Mesenchymal stem cell (in vitro differentiated cells and primary cell): Measurements from ENCODE around the gene PRKACA.
A peak's percentile ranks its signal among the peaks of the same experiment; 100 is the strongest.

ENCODE experiments used
- DNase-seq: peaks from one replicate; pipeline ENCODE4 v3.0.0-alpha.2; 2013
- H2AFZ ChIP-seq: one replicate; pipeline ENCODE4 v1.6.1; 2013; ENCODE audit warnings: low read depth, mild to moderate bottlenecking, control low read depth, inconsistent platforms, low read length, moderate library complexity
- H2AK5ac ChIP-seq: 2 replicates; pipeline ENCODE4 v1.6.1; 2013; ENCODE audit warnings: low read length, moderate library complexity, mild to moderate bottlenecking, inconsistent platforms; ENCODE audit not compliant: severe bottlenecking
- H2BK120ac ChIP-seq: one replicate; pipeline ENCODE4 v1.6.1; 2013; ENCODE audit warnings: low read depth, mild to moderate bottlenecking, inconsistent platforms, low read length, moderate library complexity
- H2BK12ac ChIP-seq, 2 experiments: one replicate each; pipeline ENCODE4 v1.6.1; 2013; ENCODE audit warnings: inconsistent platforms in 2 of 2, low read length in 2 of 2, mild to moderate bottlenecking in 2 of 2, moderate library complexity in 2 of 2, control low read depth in 1 of 2
- H2BK15ac ChIP-seq: one replicate; pipeline ENCODE4 v1.6.1; 2013; ENCODE audit warnings: mild to moderate bottlenecking, low read depth, inconsistent platforms; ENCODE audit not compliant: poor library complexity, severe bottlenecking
- H2BK5ac ChIP-seq: 2 replicates; pipeline ENCODE4 v1.6.1; 2013; ENCODE audit warnings: low read depth, mild to moderate bottlenecking, low read length, control low read depth, inconsistent platforms; ENCODE audit not compliant: poor library complexity, severe bottlenecking
- H3K14ac ChIP-seq, 2 experiments: one replicate each; pipeline ENCODE4 v1.6.1; 2013; ENCODE audit warnings: inconsistent platforms in 2 of 2, low read length in 2 of 2, control low read depth in 1 of 2, mild to moderate bottlenecking in 1 of 2, moderate library complexity in 1 of 2
- H3K18ac ChIP-seq, 2 experiments: one replicate each; pipeline ENCODE4 v1.6.1; 2013; ENCODE audit warnings: inconsistent platforms in 2 of 2, low read length in 2 of 2, control low read depth in 1 of 2, low read depth in 1 of 2, mild to moderate bottlenecking in 1 of 2
- H3K23ac ChIP-seq, 2 experiments: one replicate each; pipeline ENCODE4 v1.6.1; 2013; ENCODE audit warnings: inconsistent platforms in 2 of 2, low read length in 2 of 2, mild to moderate bottlenecking in 2 of 2, moderate library complexity in 2 of 2, control low read depth in 1 of 2
- H3K27ac ChIP-seq: 2 replicates; pipeline ENCODE4 v1.5.1; 2013; ENCODE audit warnings: mild to moderate bottlenecking, moderate library complexity, low read length, control low read depth, inconsistent platforms; ENCODE audit not compliant: poor library complexity, severe bottlenecking
- H3K27me3 ChIP-seq, 2 experiments: 2 replicates each; pipeline versions ENCODE4 v1.6.1 to v1.7.0; 2013; ENCODE audit warnings: low read length in 2 of 2, mild to moderate bottlenecking in 2 of 2, moderate library complexity in 2 of 2, control low read depth in 1 of 2, inconsistent platforms in 1 of 2; ENCODE audit not compliant: control insufficient read depth in 1 of 2, insufficient read depth in 1 of 2
- H3K36me3 ChIP-seq, 2 experiments: 2 replicates each; pipeline versions ENCODE4 v1.6.1 to v1.7.0; 2013; ENCODE audit warnings: low read length in 2 of 2, control low read depth in 1 of 2, inconsistent platforms in 1 of 2, low read depth in 1 of 2, mild to moderate bottlenecking in 1 of 2; ENCODE audit not compliant: insufficient read depth in 2 of 2, control insufficient read depth in 1 of 2
- H3K4ac ChIP-seq, 2 experiments: one replicate each; pipeline ENCODE4 v1.6.1; 2013; ENCODE audit warnings: inconsistent platforms in 2 of 2, low read length in 2 of 2, mild to moderate bottlenecking in 2 of 2, moderate library complexity in 2 of 2, control low read depth in 1 of 2, low read depth in 1 of 2
- H3K4me1 ChIP-seq: 2 replicates; pipeline ENCODE4 v1.6.1; 2013; ENCODE audit warnings: low read depth, low read length, control low read depth; ENCODE audit not compliant: control insufficient read depth, insufficient read depth
- H3K4me2 ChIP-seq: 2 replicates; pipeline ENCODE4 v1.6.1; 2013; ENCODE audit warnings: low read length, mild to moderate bottlenecking, inconsistent platforms; ENCODE audit not compliant: poor library complexity, severe bottlenecking
- H3K4me3 ChIP-seq, 2 experiments: 2 replicates each; pipeline versions ENCODE4 v1.5.1 to v1.7.0; 2013; ENCODE audit warnings: low read length in 2 of 2, mild to moderate bottlenecking in 2 of 2, control low read depth in 1 of 2, low read depth in 1 of 2; ENCODE audit not compliant: insufficient read depth in 1 of 2
- H3K79me1 ChIP-seq: replicated peaks from 2 replicates; pipeline ENCODE4 v1.6.1; 2013; ENCODE audit warnings: mild to moderate bottlenecking, control low read depth, low read length, inconsistent platforms; ENCODE audit not compliant: poor library complexity, severe bottlenecking
- H3K9ac ChIP-seq: 2 replicates; pipeline ENCODE4 v1.7.0; 2013; ENCODE audit warnings: mild to moderate bottlenecking, low read length, moderate library complexity
- H3K9me3 ChIP-seq: 2 replicates; pipeline ENCODE4 v1.7.0; 2013; ENCODE audit warnings: mild to moderate bottlenecking, low read length; ENCODE audit not compliant: control insufficient read depth
- H4K8ac ChIP-seq: one replicate; pipeline ENCODE4 v1.6.1; 2013; ENCODE audit warnings: inconsistent platforms, mild to moderate bottlenecking, low read length, moderate library complexity
- H4K91ac ChIP-seq: one replicate; pipeline ENCODE4 v1.6.1; 2013; ENCODE audit warnings: mild to moderate bottlenecking, low read length, inconsistent platforms
- WGBS: methylation state at CpG from one replicate; pipeline ENCODE4 v1.1.7; 2013; ENCODE audit warnings: mixed read lengths; 5-methylcytosine and 5-hydroxymethylcytosine counted together

Gene PRKACA

DNA sequence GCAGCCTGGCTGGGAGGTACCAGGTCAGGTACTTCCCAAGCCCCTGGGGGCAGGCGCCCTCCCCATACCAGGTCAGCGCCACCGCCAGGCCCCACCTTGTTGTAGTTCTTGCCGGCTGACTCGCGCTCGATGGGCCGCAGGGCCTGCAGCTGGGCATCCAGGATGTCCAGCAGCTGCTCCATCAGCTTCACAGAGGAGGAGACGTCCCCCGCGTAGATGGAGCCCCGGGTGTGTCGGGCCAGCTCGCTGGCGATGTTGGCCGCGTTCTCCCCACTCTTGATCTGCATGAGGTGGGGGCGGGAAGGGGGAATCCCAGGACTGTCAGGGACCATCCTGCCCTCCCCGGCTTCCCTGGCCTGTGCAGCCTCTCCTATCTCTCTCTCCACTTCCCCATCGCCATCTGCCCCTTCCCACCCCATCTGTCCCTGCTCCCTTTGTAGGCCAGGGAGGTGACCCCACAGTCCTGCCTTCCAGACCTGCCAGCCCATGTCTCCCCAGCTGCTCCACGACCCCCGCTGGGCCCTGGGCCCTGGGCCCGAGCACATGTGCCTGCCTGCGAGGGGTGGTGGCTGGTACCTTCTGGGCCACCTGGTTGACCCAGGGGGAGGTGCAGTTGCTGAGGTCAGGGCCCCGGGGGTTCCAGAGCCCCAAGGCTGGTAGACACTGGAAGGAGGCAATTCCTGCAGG lies 42.6 kb upstream of the PRKACA start:
- DNase-seq, result no peak
- Histone ChIP-seq H3K27ac (no peak overlapping the region), H2AFZ (no peak overlapping the region), H3K79me1 (no peaks in the 10 kb centered on the region), H3K27me3 (no peaks in the 10 kb centered on the region), H3K36me3 (peaks cover 30 to 97% of the 10 kb centered on the region in 2 experiments), H3K4me3 (no peak overlapping the region), H2BK15ac (no peak overlapping the region), H3K9ac (no peak overlapping the region), H3K18ac (no peak overlapping the region), H3K4me1 (peaks cover 13% of the 10 kb centered on the region), H2BK5ac (no peak overlapping the region), H2AK5ac (no peak overlapping the region), H3K9me3 (no peaks in the 10 kb centered on the region), H2BK12ac (no peak overlapping the region), H3K23ac (no peak overlapping the region), H3K4ac (no peak overlapping the region), H3K4me2 (no peak overlapping the region), H3K14ac (no peak overlapping the region), H4K8ac (no peak overlapping the region), H4K91ac (no peak overlapping the region), H2BK120ac (no peak overlapping the region)
- 96% methylated on average over 22 of the region's 25 CpGs for WGBS

DNA sequence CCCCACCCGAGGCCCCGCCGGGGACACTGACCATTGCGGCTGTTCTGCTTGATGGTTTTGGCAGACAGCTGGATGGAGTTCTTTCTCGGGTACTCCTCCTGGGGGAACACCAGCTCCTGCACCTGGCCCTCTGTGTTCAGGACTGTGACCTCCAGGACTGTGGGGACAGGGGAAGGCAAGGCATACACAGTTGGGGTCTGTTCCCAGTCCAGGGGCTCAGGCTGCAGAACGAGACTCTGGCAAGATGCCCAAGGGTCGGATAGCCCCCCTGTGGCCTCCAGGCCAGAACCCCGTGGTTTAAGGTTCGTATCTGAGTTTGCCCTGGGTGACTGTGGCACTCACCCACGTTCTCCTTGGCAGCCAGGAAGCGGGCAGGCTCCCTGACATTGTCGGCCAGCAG lies 41.5 kb upstream of the PRKACA start:
- H2AK5ac ChIP-seq, result no peak overlapping the region

DNA sequence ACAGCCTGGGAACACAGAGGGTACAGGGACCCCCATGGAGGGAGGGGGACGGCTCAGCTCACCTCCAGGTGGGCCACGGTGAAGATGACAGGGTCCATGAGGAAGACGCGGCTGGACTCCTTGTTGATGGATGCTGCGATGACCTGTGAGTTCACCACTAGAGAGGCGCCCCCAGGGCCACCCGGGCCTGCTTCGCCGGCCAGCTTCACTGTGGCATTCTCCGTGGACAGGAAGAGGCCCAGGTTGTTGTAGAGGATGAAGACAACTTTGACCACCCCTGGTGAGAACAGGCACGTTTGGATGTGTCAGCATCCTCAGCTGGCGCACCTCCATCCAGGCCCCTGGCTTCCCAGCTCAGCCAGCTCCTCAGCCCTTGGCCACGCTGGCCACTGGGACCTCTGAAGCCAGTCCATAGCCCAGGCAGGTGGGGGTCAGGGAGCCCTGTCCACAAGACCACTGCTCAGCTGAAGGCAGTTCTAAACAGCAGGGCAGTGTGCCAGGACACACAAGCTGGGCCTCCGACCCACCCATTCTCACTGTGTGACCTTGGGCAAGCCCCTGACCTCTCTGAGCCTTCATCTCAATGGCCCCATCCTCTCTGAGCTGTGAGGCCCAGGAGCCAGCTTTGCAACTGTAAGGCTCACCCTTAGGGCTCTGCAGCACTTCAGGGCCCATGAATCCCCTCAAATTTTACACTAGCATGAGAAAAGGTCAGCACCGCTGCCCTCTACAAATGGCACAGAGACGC lies 40.9 kb upstream of the PRKACA start:
- Histone ChIP-seq H3K9me3 (no peaks in the 10 kb centered on the region), H3K9ac (no peak overlapping the region), H2AK5ac (no peak overlapping the region), H2AFZ (no peak overlapping the region), H3K4me3 (no peak overlapping the region), H3K14ac (no peak overlapping the region), H3K36me3 (peaks cover 34 to 91% of the 10 kb centered on the region in 2 experiments), H3K4me1 (peaks cover 13% of the 10 kb centered on the region), H3K27ac (no peak overlapping the region), H3K79me1 (peaks cover 1% of the 10 kb centered on the region), H4K8ac (no peak overlapping the region), H4K91ac (no peak overlapping the region), H3K4me2 (no peak overlapping the region), H3K18ac (no peak overlapping the region), H2BK15ac (peak overlapping the region; percentile 13), H3K23ac (no peak overlapping the region), H2BK12ac (no peak overlapping the region), H3K27me3 (no peaks in the 10 kb centered on the region), H2BK120ac (no peak overlapping the region), H3K4ac (no peak overlapping the region), H2BK5ac (no peak overlapping the region)
- WGBS, result 92% methylated on average over 16 of the region's 16 CpGs
- DNase-seq, result no peak

More for the DNA sequence above, 41.5 kb upstream of the PRKACA start:
- Histone ChIP-seq H3K79me1 (peaks cover 1% of the 10 kb centered on the region), H3K27me3 (no peaks in the 10 kb centered on the region), H2BK12ac (no peak overlapping the region), H3K4me1 (peaks cover 13% of the 10 kb centered on the region), H3K9ac (no peak overlapping the region), H3K4me3 (no peak overlapping the region), H3K4ac (no peak overlapping the region), H2BK5ac (no peak overlapping the region), H3K23ac (no peak overlapping the region), H3K14ac (no peak overlapping the region), H2BK120ac (no peak overlapping the region), H4K91ac (no peak overlapping the region), H3K27ac (no peak overlapping the region), H2AFZ (no peak overlapping the region), H3K18ac (no peak overlapping the region), H4K8ac (no peak overlapping the region), H3K36me3 (peaks cover 34 to 93% of the 10 kb centered on the region in 2 experiments), H3K9me3 (no peaks in the 10 kb centered on the region), H2BK15ac (no peak overlapping the region), H3K4me2 (no peak overlapping the region)
- WGBS, result 90% methylated on average over 12 of the region's 12 CpGs
- DNase-seq, result no peak

DNA sequence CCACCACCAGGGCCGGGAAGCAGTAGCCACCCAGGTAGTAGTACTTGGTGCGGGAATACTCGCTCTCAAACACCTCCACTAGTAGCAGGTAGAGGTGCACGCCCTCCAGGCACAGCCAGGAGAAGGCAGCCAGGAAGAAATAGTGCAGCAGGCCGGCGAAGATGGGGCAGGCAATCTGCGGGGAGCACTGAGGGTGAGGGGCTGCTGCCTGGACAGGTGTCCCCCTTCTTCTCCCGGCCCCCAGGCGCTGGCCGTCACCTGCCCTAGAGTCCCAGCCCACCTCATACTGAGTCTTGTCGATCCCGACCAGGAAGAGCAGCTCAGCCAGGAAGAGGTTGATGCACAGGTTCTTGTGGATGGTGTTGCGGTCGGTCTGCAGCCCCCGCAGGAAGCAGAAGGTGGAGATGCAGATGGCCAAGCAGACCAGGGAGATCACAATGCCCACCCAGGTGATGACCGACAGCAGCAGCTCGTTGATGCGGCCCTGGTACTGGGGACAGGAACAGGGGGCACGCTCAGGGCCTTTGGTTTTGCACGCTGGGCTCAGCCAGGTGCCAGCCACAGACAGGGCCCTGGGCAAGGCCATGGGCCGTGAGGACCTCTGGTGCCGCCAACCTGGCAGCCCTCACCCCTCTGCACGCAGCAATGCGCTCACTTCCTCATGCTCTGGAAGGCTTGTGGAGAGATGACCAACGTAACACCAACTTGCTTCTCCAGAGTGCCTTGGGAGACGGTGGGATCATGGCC lies 39.6 kb upstream of the PRKACA start:
- Histone ChIP-seq H3K27me3 (no peaks in the 10 kb centered on the region), H3K4me3 (no peak overlapping the region), H2BK5ac (no peak overlapping the region), H3K4me2 (no peak overlapping the region), H3K27ac (no peak overlapping the region), H2BK12ac (no peak overlapping the region), H2AFZ (no peak overlapping the region), H3K79me1 (peaks cover 5% of the 10 kb centered on the region), H3K18ac (no peak overlapping the region), H3K23ac (no peak overlapping the region), H4K91ac (no peak overlapping the region), H4K8ac (no peak overlapping the region), H3K36me3 (peaks cover 33 to 85% of the 10 kb centered on the region in 2 experiments), H3K14ac (no peak overlapping the region), H2BK15ac (no peak overlapping the region), H2AK5ac (no peak overlapping the region), H3K9ac (no peak overlapping the region), H3K4ac (no peak overlapping the region), H3K9me3 (no peaks in the 10 kb centered on the region), H3K4me1 (peaks cover 6% of the 10 kb centered on the region), H2BK120ac (no peak overlapping the region)
- DNase-seq, result no peak
- WGBS, result 96% methylated on average over 26 of the region's 26 CpGs
